GM19351 (cell line): ENCODE data around the gene MMEL1.

Experiments
- ATAC-seq: cut with Tn5 transposase; IDR thresholded peaks from one replicate; pipeline ENCODE4 v1.9.1; 2021; ENCODE audit warnings: mild to moderate bottlenecking, moderate library complexity; ENCODE audit not compliant: unreplicated experiment

The MMEL1 gene

DNA sequence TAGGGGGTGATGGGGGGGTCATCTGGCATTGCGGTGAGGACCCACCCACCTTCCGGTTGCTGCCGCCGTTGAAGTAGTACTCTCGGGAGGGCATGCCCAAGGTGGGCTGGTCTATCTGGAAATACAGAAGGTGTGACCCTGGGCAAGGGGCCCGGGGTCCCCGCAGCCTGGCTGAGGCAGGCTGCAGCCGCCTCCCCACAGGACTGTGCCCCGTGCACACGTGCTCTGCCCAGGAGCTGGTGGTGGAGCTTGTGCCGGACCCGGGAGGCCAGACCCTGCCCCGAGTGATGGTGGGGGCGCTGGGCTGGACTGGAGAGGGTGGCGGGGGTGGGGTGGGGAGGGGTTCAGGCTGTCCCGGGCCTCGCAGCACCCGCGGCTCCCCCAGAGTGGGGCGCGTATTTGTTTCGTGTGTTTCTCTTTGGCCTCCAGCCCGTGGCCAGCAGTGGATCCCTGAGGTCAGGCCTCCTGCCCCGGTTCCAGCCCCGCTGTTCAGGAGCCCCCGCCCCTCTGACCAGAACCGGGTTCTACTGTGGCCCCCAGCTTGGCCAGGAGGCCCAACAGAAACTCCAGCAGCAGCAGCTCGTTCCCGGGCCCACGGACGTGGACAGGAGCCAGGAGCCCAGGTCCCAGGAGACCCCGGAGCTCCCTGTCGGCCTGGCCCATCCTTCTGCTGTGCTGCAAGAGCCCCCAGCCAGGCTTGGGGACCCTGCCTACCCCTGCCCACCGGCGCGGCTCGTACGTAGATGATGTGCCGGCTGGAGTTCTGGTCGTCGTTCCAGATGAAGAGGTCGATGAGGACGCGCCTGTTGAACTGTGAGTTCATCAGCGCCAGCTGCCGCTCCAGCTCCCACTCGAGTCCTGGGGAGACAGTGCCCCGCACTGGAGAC, 27.1 kb downstream of the MMEL1 start:
- no peak for ATAC-seq

DNA sequence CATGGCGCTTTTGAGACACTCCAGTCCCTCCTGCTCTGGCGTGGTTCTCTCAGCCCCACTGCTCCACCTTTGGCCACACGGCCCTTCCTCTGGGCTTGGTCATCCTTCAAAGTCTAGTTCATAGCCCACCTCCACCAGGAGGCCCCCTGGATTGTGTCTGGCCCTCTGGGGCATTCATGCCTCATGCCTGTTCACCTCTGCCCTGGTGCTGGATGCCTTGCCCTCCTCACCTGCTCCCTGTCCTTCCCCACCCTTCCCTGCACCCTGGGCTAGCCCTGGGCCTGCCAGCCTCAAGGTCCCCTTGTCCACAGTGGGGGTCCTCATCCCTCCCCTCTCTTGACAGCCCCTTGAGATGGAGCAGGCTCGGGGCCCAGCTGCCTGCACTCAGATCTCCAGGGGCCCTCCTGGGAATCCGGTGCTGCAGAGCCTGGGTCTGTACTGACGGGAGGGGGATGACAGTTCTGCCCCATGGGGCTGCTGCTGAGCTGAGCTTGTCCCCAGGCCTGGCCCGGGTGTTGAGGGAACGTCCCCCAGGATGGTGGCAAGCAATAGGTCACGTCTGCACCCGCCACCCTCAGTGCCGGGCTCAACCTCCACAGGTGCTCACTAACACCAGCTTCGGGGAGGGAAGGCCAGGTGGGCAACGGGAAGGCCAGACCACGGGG, 27.8 kb downstream of the MMEL1 start:
- ATAC-seq: no peak

DNA sequence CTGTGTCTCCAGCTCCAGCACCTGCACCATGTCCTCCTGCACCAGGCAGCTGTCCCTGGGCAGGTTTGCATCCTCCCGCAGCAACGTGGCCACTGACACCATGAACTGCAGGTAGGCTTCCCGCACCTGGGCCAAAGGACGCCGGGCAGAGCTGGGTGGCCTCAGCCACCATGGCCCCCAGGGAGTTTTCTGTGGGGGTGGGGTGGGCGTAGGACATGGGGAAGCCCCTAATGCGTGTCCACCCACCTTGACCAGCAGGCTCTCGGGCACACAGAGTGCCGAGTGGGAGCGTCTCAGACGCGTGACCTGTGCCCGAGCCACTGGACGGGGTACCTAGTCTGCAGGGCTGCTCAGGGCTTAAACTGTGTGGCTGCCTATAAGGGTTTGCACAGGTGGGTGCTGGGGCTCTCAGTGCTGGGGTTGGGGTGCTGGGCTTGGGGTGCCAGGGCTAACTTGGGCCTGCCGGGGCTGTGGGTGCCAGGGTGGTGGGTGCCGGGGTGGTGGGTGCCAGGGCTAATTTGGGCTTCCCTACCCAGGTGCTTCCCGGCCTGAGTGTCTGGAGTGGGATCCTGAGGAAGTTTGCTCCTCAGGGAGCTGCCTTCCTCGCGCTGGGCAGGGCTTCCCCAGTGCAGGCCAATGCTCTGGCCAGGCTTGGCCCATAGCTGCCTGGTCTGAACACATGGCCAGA, 28.5 kb downstream of the MMEL1 start:
- ATAC-seq: no peak

DNA sequence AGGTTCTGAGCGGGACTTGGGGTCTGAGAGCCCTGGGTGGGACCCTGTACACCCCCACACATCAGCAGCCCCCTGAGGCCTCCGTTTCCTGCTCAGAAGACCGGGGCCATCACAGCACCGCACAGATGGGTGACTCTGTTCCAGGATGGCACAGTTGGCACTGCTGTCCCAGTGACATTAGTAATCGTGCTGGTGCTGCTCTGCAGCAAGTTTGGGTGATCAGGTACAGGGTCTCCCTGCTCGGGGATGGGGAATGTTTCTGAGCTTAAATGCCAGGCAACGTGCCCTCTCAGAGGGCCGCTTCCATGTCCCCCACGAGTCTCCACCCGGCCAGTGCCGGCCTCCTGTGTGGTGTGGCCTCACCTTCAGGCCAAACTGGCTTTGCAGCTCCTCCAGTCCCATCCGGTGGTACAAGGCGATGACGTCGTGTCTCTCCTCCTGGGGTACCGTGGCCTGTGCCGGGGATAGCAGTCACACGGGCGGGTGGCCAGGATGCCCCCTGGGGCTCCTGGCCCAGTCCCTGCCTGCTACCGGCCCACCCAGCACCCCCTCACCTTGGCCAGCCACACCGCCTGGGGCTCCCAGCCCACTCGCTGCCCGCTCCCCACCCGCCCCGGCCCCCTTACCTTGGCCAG, 29.2 kb downstream of the MMEL1 start:
- ATAC-seq: no peak

DNA sequence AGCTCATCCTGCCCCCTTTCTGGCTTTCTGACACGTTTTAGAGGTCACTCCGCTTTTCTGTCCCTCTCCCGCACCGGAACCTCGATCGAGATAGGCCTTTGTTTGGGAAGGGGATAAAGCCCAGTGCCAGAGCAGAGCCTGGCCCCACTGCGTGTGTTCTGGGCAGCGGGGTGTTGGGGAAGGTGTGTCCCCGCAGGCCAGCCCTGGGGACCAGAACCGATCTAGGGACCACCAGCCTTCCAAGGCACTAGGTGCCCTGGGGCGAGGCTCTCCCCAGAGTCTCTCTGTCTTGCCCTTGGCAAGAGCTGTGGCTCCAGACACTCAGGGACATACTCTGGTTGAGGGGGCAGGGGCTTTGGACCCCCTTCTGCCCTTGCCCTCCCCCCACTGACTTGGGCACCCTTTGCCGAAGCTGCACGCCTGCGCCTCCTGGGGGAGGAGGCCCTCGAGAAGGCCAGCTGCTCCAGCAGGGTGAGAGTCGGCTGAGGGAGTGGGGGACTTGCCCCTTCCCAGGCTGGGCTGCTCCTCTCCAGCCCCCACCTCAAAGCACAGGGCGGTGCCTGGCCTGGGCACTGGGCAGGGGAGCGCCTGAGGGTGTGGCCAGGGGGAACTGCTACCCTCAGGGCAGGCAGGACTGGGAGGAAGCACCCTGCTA, 29.8 kb downstream of the MMEL1 start:
- no peak for ATAC-seq

DNA sequence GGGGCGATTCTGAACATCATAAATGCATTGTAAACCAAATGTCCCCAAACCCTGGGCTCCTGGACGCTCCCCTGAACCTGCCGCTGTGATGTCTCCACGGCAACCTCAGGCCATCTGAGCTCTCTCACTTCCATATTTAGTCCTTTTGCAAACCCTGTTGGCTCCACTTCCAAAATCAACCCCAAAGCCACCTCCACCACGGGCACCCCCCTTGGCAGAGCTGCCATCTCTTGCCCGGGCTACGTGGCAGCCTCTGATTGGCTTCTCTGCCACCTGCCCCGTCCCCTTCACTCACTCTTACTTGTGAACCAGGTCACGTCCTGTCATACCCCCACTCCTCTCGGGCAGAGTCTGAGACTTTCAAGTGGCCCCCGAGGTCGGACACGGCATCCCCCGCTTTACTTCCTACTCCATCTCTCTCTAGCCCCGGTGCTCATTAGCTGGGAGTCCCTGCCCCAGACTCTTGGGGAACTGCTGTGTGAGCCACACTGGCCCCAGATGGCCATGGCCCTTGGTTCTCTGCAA, 30.4 kb downstream of the MMEL1 start:
- ATAC-seq: no peak

DNA sequence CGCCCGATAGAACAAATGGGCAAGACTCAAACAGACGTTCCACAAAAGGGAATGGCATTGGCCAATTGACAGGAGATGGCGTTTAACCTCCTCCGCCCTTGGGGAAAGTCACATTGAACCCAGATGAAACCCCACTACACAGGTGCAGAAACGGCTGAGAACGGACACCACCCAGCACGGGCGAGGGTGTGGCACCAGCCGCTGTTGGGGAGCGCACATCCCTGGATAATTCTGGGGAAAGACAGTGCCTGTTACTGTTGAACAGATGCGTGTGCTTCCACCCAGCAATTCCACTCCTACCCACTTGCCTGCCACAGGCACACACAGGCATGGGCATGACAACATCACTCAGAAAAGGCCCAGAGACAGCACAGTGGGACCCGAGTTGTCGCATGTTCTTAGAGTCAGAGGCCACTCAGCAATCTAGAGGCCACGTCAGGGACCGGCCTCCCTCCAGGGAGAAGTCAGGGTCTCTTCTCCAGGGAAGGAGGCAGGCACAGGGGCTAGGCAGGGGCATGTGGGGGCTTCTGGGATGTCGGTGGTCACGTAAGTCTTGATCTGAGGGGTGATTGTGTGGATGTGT, 31.0 kb downstream of the MMEL1 start:
- ATAC-seq: no peak

DNA sequence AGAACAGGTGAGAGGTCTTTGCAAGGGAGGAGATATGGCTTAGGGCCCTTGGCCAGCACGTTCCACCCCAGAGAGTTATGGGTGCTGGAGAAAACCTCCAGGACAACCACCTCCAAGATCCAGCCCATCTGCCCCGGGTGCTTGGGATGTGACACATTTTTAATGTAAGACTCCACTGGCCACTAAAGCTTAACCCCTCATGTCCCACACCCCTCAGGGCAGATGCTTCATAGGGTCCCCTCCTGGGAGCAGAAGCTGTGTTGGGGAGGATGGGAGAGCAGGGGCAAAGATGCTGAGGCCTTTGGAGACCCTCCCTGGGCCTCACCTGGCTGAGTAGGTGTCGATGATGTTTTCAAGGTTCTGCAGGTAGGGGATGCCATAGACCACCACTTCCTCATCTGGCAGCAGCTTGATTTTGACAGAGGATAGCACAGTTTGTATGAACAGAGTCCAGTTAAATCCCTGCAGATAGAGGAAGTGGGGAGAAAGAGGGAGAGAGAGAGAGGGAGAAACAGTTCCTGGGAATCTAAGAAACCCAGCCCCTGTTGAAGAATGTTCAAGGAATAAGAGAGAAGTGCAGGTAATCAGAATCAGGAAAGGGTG, 34.4 kb downstream of the MMEL1 start:
- ATAC-seq: no peak

DNA sequence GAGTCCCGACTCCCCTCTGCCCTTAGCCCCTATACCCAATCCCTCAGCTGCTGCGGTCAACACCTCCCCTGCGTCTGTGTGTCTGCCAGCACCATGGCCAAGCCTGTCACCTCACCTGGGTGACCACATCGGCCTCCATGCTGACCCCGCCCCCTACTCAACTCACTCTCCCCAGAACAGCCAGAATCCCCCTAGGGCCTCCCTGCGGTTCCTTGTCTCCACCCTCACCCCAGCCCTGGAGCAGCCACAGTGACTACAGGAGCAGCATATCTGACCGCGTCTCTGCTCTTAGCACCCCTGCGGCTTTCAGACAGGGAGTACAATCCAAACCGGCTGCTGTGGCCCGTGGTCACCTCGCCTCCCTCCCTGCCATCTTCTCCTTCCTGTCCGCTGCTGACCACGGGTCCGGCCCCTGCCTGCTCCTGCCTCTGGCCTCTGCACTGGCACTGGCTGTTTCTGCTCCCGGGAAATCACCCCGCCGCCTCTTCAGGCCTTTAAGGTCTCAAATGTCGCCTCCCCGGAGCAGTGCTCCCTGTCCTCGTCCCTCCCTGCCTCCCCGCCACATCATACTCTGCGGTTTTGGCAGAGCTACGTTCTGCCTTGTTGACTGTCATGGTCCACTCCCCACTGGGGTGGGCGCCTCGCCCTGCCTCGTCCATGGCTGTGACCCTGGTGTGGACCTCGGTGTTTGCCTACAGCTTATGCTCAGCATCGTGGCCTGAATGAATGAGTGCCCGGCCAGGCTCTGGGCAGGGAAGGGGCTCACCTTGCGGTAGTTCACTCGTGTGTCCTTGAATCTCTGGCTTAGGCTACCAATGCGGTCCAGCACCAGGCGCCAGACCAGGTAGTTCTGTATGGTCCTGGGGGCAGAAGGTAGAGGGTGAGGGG, 35.1 kb downstream of the MMEL1 start:
- no peak for ATAC-seq

DNA sequence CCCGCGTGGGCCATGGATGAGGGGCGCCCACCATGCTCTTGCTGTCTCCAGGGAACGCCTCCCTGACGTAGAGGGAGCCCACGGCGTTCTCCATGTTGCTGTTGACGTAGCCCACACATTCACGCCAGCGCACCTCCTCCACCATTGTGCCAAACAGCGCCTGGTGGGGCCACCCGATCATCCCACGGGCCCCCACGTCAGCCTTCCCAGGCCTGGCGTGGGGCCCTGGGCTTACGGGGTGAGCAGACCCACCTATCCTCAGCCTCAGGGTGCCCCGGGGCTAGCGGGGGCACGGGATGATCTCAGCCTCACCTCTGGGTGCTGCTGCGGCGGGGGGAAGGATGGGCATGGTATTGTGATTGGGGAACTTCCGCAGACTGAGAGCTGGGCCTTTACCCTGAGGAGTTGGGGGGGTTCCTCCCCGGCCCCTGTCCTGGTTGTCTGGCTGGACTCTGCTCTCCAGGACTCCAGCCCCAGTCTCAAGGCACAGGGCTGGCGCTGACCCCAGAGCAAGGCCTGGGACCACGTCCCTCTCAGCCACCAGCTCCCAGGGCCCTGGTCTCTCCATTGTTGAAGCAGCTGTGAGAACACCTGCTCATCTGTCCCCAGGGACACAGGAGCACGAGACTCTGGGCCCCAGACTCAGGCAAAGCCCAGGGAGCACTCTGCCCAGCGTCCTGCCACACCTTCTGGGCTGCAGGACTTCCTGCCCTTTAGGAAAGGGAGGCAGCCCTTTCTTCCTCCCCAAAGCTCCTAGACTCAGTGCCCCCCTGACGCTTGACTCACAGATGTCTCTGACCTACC, 36.1 kb downstream of the MMEL1 start:
- no peak for ATAC-seq

DNA sequence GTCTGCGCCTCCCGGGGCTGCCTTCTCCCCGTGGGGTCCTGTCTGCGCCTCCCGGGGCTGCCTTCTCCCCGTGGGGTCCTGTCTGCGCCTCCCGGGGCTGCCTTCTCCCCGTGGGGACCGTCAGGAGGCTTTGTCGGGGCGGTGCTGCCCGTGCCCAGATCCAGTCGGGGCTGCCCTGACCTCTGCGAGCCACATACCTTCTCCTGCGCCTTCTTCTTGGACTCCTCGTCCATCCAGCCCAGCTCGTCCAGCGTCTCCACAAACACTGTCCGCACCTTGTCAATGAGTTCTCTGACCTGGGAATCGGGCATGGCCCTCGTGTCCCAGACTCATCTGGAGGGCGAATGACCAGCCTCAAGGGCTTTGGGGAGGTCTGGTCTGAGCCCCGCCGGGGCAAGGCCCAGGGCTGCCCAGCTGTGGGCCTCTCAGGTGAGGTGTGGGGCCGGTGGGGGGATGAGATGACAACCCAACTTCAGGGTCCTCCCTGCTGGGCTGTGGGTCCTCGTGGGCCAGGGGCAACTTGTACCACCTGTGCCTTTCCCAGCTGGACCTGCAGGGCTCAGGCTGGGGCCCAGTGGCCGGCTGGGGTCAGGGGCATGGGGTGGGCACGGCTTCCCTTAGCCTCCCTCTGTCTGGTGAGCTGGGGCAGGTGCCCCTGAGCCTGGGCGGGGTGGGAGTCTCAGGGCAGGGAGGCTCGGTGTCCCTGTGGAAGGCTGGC, 36.8 kb downstream of the MMEL1 start:
- no peak for ATAC-seq

DNA sequence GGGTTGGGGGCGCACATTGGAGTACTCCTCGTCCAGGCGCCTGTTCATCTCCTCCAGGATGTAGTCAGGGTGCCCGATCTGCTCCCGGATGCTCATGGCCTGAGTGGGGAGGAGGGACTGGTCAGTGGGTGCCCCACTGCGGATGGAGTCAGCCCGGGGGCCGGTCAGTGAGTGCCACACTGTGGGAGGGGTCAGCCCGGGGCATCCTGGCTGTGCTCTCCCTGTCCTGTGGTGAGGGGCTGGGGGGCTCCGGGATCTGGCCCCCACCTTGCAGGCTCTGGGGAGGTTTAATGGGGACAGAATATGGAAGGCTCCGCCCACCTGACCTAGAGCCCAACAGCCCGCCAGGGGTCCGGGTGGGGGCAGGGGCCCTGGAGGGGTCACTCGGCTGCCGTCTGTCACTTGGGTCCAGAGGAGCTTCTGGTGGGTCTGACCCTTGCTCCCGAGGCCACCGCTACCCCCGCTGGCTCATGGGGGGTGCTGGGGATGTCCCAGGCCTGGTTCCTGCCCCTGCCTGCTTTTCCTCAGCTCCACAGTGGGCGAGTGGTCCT, 37.5 kb downstream of the MMEL1 start:
- no peak for ATAC-seq

DNA sequence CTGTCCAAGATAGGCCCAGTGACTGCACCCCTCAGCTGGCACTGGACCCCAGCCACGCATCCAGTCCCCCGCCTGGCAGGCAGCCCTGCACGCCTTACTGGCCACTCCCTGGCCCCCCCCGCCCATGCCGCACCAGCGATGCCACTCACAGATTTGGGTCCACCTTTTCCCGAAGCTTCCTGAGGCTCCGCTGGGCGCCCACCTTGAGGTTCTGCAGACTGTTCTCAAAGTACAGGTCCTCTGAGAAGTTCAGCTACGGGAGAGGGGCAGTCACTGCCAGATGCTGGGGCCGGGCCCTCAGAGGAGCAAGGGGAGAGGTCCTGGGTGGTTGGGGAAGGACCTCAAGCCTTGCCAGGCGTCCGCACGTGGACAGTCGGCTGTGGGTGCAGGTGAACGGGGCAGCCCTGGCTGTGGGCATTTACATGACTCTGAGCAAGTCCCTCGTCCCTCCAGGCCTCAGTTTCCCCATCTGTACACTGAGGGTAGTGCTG, 38.1 kb downstream of the MMEL1 start:
- no peak for ATAC-seq

DNA sequence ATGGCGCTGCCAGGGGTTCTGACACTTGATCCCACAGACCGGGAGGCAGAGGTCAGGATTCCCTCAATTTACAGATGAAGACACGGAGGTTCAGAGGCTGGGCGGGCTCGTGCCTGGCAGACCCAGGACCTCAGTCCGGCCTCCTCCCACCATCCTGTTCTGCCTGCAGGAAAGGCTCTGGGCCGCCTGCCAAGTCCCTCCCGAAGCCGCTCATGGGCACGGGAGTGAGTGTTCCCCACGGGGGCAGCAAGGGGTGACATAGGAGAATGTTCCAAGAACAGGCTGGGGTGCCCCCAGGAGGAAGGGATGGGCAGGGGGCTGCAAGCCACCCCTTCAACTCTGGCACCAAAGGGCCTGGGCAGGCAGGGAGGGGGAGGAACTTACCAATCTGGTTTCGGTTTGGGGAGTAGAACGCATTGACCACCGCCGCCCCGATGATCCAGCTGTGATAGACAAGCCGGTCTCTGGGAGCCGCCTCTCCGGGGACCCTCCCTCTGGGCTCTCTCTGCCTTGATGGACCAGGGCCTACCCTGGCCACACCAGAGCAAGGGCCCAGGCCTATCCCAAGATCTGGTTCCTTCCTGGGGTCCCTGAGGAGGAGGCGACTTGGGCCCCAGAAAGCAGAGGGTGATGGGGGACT, 38.7 kb downstream of the MMEL1 start:
- ATAC-seq: no peak

DNA sequence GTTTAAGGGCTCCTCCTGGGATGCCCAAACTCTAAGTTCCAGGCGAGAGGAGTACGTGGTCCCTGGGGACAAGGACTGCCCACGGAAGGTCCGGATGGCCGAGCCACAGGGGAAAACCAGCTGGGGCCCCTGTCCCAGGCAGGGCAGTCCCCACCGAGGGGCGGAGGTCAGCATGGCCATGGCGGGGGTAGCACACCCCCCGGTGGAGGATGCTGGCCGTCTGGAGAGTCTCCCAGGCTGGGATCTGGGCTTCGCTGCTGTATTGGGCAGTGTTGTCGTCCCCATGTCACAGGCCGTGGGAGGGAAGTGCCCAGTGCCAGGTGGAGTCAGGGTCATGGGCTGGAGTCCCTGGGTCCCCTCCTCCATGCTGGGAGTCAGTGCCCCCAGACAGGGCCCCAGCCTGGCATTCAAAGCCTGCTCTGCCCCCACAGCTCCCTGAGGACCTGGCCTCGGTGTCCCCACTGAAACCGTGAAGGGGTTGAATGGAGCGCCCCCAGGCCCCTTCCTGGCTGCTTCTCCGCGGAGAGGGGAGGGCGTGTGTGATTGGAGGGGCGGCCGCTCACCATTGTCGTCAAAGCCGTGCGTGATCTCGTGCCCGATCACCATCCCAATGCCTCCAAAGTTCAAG, 39.5 kb downstream of the MMEL1 start:
- ATAC-seq: no peak

DNA sequence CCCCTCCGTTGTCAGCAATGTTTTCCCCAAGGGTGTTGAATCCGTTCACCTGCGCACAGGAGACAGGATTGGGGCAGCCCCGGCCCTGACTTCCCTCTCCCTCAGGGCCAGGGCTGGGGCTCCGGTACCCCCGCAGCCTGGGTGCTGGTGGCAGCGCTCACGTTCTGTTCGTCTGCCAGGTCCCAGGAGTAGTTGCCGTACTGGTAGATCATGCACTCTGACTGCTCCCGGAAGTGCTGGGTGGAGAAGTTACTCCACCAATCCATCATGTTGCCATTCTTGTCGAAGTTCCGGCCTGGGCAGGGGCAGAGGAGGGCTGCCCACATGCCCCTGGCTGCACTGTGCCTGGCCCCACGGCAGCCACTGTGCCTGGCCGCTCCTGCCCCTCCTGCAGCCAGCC, 40.1 kb downstream of the MMEL1 start:
- no peak for ATAC-seq
